Measurements from ENCODE around the gene CCNF. TPM values are rescaled to one million over a fixed set of nuclear protein-coding genes. Genes with fewer than 3 reads are reported as not detected.

Gene CCNF
- polyA plus RNA-seq, 1 donor from 2014 or later = 5.2 TPM

GRCh38 chr16:2428784-2429033 lies 538 bp upstream of the CCNF start:
- no peak for TF ChIP-seq REST (IDR thresholded peaks at IDR 0.05; ENCODE audit: borderline replicate concordance)
- no peak for TF ChIP-seq POLR2AphosphoS5 (IDR thresholded peaks at IDR 0.05)
- TF ChIP-seq RAD21 (conservative IDR thresholded peaks at IDR 0.05) = no peak
- no peak for TF ChIP-seq TAF1 (IDR thresholded peaks at IDR 0.05; ENCODE audit: low read depth)
- TF ChIP-seq MXI1 (conservative IDR thresholded peaks at IDR 0.05; ENCODE audit: poor library complexity, severe bottlenecking) = peak; percentile 49
- TF ChIP-seq EP300 (conservative IDR thresholded peaks at IDR 0.05; ENCODE audit: poor library complexity, severe bottlenecking) = no peak
- Histone ChIP-seq H3K4me3 (ENCODE audit: low read length) (peak overlapping the region; percentile 99), H3F3A (ENCODE audit: insufficient read depth, low read length, poor library complexity, severe bottlenecking) (no peaks in the 10 kb centered on the region), H3K27ac (ENCODE audit: low read length) (no peak overlapping the region), H4K20me1 (ENCODE audit: insufficient read depth) (no peaks in the 10 kb centered on the region), H2AFZ (ENCODE audit: low read depth, low read length) (peak overlapping the region; percentile 76), H3K9me2 (ENCODE audit: insufficient read depth, low read length) (no peaks in the 10 kb centered on the region), H3K4me2 (ENCODE audit: low read length) (no peak overlapping the region), H3K79me2 (replicated peaks; ENCODE audit: insufficient read depth, low read length) (peaks cover 6% of the 10 kb centered on the region), H3K36me3 (ENCODE audit: insufficient read depth, low read length) (peaks cover 5% of the 10 kb centered on the region), H3K9me3 (ENCODE audit: low read length) (no peaks in the 10 kb centered on the region), H3K9ac (ENCODE audit: low read length) (peak overlapping the region; percentile 55), H3K27me3 (ENCODE audit: insufficient read depth, low read depth, low read length) (no peaks in the 10 kb centered on the region)

GRCh38 chr16:2429771-2430663 lies 770 bp downstream of the CCNF start:
- Histone ChIP-seq H4K20me1 (ENCODE audit: insufficient read depth) (no peaks in the 10 kb centered on the region), H3K9ac (ENCODE audit: low read length) (peak overlapping the region; percentile 72), H3K27me3 (ENCODE audit: insufficient read depth, low read depth, low read length) (no peaks in the 10 kb centered on the region), H3F3A (ENCODE audit: insufficient read depth, low read length, poor library complexity, severe bottlenecking) (no peaks in the 10 kb centered on the region), H2AFZ (ENCODE audit: low read depth, low read length) (peak overlapping the region; percentile 5), H3K9me2 (ENCODE audit: insufficient read depth, low read length) (no peaks in the 10 kb centered on the region), H3K4me3 (ENCODE audit: low read length) (peak overlapping the region; percentile 99), H3K79me2 (replicated peaks; ENCODE audit: insufficient read depth, low read length) (peaks cover 6% of the 10 kb centered on the region), H3K27ac (ENCODE audit: low read length) (no peak overlapping the region), H3K36me3 (ENCODE audit: insufficient read depth, low read length) (peaks cover 5% of the 10 kb centered on the region), H3K4me2 (ENCODE audit: low read length) (peak overlapping the region; percentile 93), H3K9me3 (ENCODE audit: low read length) (no peaks in the 10 kb centered on the region)
- TF ChIP-seq RAD21 (conservative IDR thresholded peaks at IDR 0.05) = peak; percentile 51
- TF ChIP-seq POLR2AphosphoS5 (IDR thresholded peaks at IDR 0.05) = no peak
- peak; percentile 55 for TF ChIP-seq CTCF (IDR thresholded peaks at IDR 0.05; ENCODE audit: poor library complexity, severe bottlenecking)
- no peak for TF ChIP-seq TAF1 (IDR thresholded peaks at IDR 0.05; ENCODE audit: low read depth)
- peak; percentile 73 for TF ChIP-seq MXI1 (conservative IDR thresholded peaks at IDR 0.05; ENCODE audit: poor library complexity, severe bottlenecking)
- TF ChIP-seq EP300 (conservative IDR thresholded peaks at IDR 0.05; ENCODE audit: poor library complexity, severe bottlenecking) = no peak
- TF ChIP-seq REST (IDR thresholded peaks at IDR 0.05; ENCODE audit: borderline replicate concordance) = no peak
- no peak for TF ChIP-seq EZH2 (IDR thresholded peaks at IDR 0.05; ENCODE audit: borderline replicate concordance, insufficient read depth, low read length, poor library complexity, severe bottlenecking)
- TF ChIP-seq SMC3 (conservative IDR thresholded peaks at IDR 0.05; ENCODE audit: poor library complexity) = peak; percentile 28
